Astrocyte of the cerebellum (primary cell): ENCODE measurements around the gene NTSR2.

Experiments used
- DNase-seq: peaks from one replicate; pipeline ENCODE4 v3.0.0-alpha.2; 2011; ENCODE audit warnings: low read depth
- H3K4me3 ChIP-seq: 2 replicates; pipeline ENCODE4 v1.5.1; 2011; ENCODE audit warnings: mild to moderate bottlenecking, low read depth, low read length, moderate library complexity
- CTCF ChIP-seq: IDR thresholded peaks from 2 replicates; pipeline ENCODE4 v1.5.1; 2012; ENCODE audit warnings: low read length, low read depth, moderate library complexity, mild to moderate bottlenecking; ENCODE audit errors: missing control alignments
- in situ Hi-C: cut with HindIII; loops from 2 replicates; pipeline ENCODE4 v1.10.0; 2017; ENCODE audit warnings: low sequenced_read_pairs

The NTSR2 gene

GRCh38 chr2:11636593-11637295 is 33.3 kb downstream of the NTSR2 start:
- no peak overlapping the region for H3K4me3 ChIP-seq
- no peak for TF ChIP-seq CTCF
- in situ Hi-C loops = loop anchor here (5.0 kb wide), 1 partner anchor 39 kb away; no protein-coding TSS in a partner anchor
- no peak for DNase-seq

- in situ Hi-C loops = loop anchor here (5.0 kb wide), 1 partner anchor 38 kb away; no protein-coding TSS in a partner anchor
- H3K4me3 ChIP-seq = no peak overlapping the region
- DNase-seq = no peak
- TF ChIP-seq CTCF = no peak
These were observed 34.9 kb downstream of the NTSR2 start for GRCh38 chr2:11635141-11635540.

- no peak overlapping the region for H3K4me3 ChIP-seq
- no peak for TF ChIP-seq CTCF
- in situ Hi-C loops = no loop called here
- no peak for DNase-seq
These were observed 35.4 kb downstream of the NTSR2 start for GRCh38 chr2:11634584-11634983.

- no peak overlapping the region for H3K4me3 ChIP-seq
- in situ Hi-C loops = no loop called here
- TF ChIP-seq CTCF = no peak
- DNase-seq = no peak
These were observed 36.0 kb downstream of the NTSR2 start for GRCh38 chr2:11633923-11634478.

GRCh38 chr2:11631462-11631861 is 38.5 kb downstream of the NTSR2 start:
- TF ChIP-seq CTCF = no peak
- H3K4me3 ChIP-seq = no peak overlapping the region
- in situ Hi-C loops = no loop called here
- DNase-seq = no peak

GRCh38 chr2:11630855-11631254 is 39.1 kb downstream of the NTSR2 start:
- in situ Hi-C loops = no loop called here
- no peak for TF ChIP-seq CTCF
- DNase-seq = no peak
- H3K4me3 ChIP-seq = no peak overlapping the region
